ENCODE results near the gene FDXR.

DNA sequence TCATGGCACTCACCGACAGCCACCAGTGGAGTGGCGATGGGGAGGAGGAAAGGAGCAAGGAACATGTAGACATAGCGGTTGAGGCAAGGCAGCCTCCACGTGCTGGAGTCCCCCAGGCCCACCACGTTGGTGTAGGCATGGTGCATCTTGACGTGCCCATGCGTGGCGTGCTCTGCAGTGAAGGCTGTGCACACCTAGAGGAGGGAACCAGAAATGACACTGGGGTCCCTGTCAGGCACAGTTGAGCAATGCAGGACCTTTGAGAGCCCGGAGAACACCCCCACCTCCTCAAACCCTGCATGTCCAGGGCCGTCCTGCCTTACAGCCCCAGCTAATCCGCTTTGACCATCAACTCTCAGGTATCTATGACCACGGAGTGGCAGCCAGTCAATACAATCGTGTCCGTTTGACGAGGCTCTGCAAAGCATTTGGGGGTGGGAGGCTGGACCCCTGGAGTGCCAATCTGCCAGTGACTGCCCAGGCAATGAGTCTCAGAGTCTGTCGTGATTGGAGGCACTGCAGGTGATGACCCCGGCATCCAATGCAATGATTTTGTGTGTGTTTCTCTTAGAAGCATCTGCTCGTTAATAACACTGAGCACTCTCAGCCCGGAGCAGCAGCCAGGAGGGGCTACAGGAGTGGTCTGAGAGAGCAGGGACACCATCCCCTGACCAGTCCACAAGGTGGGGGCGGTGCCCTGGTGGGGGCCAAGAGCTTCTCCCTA lies 9.9 kb upstream of the FDXR start:
- TF ChIP-seq EZH2 (IDR thresholded peaks at IDR 0.05): no peak
- no peak for TF ChIP-seq POLR2AphosphoS5 (IDR thresholded peaks at IDR 0.05; ENCODE audit: borderline replicate concordance, low read depth, low read length)
- TF ChIP-seq FOXP2 (optimal IDR thresholded peaks at IDR 0.05; ENCODE audit: control extremely low read depth, extremely low read length, insufficient read depth): no peak
